ENCODE data around the gene PPFIA2.

Gene PPFIA2

GRCh38 chr12:81539279-81539678 lies 219.9 kb downstream of the PPFIA2 start:
- Histone ChIP-seq H4K20me1 (ENCODE audit: insufficient read depth) (no peaks in the 10 kb centered on the region), H3K9ac (no peak overlapping the region), H2AFZ (ENCODE audit: low read depth) (no peak overlapping the region), H3K4me3 (IDR thresholded peaks at IDR 0.05; ENCODE audit: insufficient read depth, low read depth, low read length) (no peak overlapping the region), H3K27me3 (ENCODE audit: insufficient read depth, low read depth) (no peaks in the 10 kb centered on the region), H3K79me2 (ENCODE audit: insufficient read depth, low read depth) (no peaks in the 10 kb centered on the region), H3K4me1 (ENCODE audit: low read depth, poor library complexity, severe bottlenecking) (no peaks in the 10 kb centered on the region), H3K4me2 (no peak overlapping the region), H3K36me3 (ENCODE audit: insufficient read depth) (no peaks in the 10 kb centered on the region), H3K27ac (no peak overlapping the region)
- no peak for TF ChIP-seq CTCF (conservative IDR thresholded peaks at IDR 0.05; ENCODE audit: low read depth, low read length)

GRCh38 chr12:81533054-81533453 lies 226.1 kb downstream of the PPFIA2 start:
- no peaks in the 10 kb centered on the region for H3K27me3 ChIP-seq (ENCODE audit: insufficient read depth, low read depth)
- H2AFZ ChIP-seq (ENCODE audit: low read depth): no peak overlapping the region
- H3K4me3 ChIP-seq (IDR thresholded peaks at IDR 0.05; ENCODE audit: insufficient read depth, low read depth, low read length): no peak overlapping the region
- H4K20me1 ChIP-seq (ENCODE audit: insufficient read depth): no peaks in the 10 kb centered on the region
- no peak overlapping the region for H3K4me2 ChIP-seq
- no peak overlapping the region for H3K27ac ChIP-seq
- no peaks in the 10 kb centered on the region for H3K79me2 ChIP-seq (ENCODE audit: insufficient read depth, low read depth)
- no peaks in the 10 kb centered on the region for H3K4me1 ChIP-seq (ENCODE audit: low read depth, poor library complexity, severe bottlenecking)
- no peaks in the 10 kb centered on the region for H3K36me3 ChIP-seq (ENCODE audit: insufficient read depth)
- H3K9ac ChIP-seq: no peak overlapping the region
- no peak for TF ChIP-seq CTCF (conservative IDR thresholded peaks at IDR 0.05; ENCODE audit: low read depth, low read length)

- no peaks in the 10 kb centered on the region for H3K36me3 ChIP-seq (ENCODE audit: insufficient read depth)
- H3K4me3 ChIP-seq (IDR thresholded peaks at IDR 0.05; ENCODE audit: insufficient read depth, low read depth, low read length): no peak overlapping the region
- no peaks in the 10 kb centered on the region for H3K27me3 ChIP-seq (ENCODE audit: insufficient read depth, low read depth)
- H3K4me1 ChIP-seq (ENCODE audit: low read depth, poor library complexity, severe bottlenecking): no peaks in the 10 kb centered on the region
- no peaks in the 10 kb centered on the region for H4K20me1 ChIP-seq (ENCODE audit: insufficient read depth)
- H3K27ac ChIP-seq: no peak overlapping the region
- TF ChIP-seq CTCF (conservative IDR thresholded peaks at IDR 0.05; ENCODE audit: low read depth, low read length): no peak
- no peak overlapping the region for H3K9ac ChIP-seq
- no peak overlapping the region for H3K4me2 ChIP-seq
- no peaks in the 10 kb centered on the region for H3K79me2 ChIP-seq (ENCODE audit: insufficient read depth, low read depth)
- no peak overlapping the region for H2AFZ ChIP-seq (ENCODE audit: low read depth)
Observed at GRCh38 chr12:81530352-81530751, 228.8 kb downstream of the PPFIA2 start.

- Histone ChIP-seq H3K4me2 (peak overlapping the region; percentile 50), H3K36me3 (ENCODE audit: insufficient read depth) (no peaks in the 10 kb centered on the region), H3K27me3 (ENCODE audit: insufficient read depth, low read depth) (no peaks in the 10 kb centered on the region), H3K4me3 (IDR thresholded peaks at IDR 0.05; ENCODE audit: insufficient read depth, low read depth, low read length) (no peak overlapping the region), H3K4me1 (ENCODE audit: low read depth, poor library complexity, severe bottlenecking) (peaks cover 10% of the 10 kb centered on the region), H4K20me1 (ENCODE audit: insufficient read depth) (no peaks in the 10 kb centered on the region), H3K9ac (no peak overlapping the region), H2AFZ (ENCODE audit: low read depth) (peak overlapping the region; percentile 77), H3K79me2 (ENCODE audit: insufficient read depth, low read depth) (no peaks in the 10 kb centered on the region), H3K27ac (0 out of 2 replicates have a peak overlapping the region, but pooled peaks have one; percentile 4)
- TF ChIP-seq CTCF (conservative IDR thresholded peaks at IDR 0.05; ENCODE audit: low read depth, low read length): no peak
Observed at GRCh38 chr12:81520064-81520945, 238.8 kb downstream of the PPFIA2 start.
